HepG2 (cell line): ENCODE results near the gene FAM76A. TPM values are rescaled to one million over a fixed set of nuclear protein-coding genes. Genes with fewer than 3 reads are reported as not detected.

ENCODE experiments used
- ATAC-seq: fragments of 200-7000 bp; cut with Tn5 transposase; 3 replicates; pipeline ENCODE4 v1.9.1; 2020; ENCODE audit warnings: mild to moderate bottlenecking, moderate library complexity
- BruUV-seq: library from RNA; stranded (reverse); fragments of 400-500 nt; replicated peaks from 2 replicates; lab custom pipeline; 2021; lab: Mats Ljungman, UMichigan
- CTCF ChIA-PET: fragments of 300-600 bp; formaldehyde crosslinking; extraction: SDS; loops from one replicate; lab custom pipeline; 2021; ENCODE audit warnings: low total read pairs, inconsistent platforms, low intra/inter-chr PET ratio; lab: Yijun Ruan, JAX
- POLR2A ChIA-PET: fragments of 350-600 bp; sonication (Branson Sonifier 250); formaldehyde crosslinking; loops from one replicate; lab custom pipeline; 2020; ENCODE audit warnings: antibody characterized with exemption, inconsistent platforms; lab: Yijun Ruan, JAX
- DNase-seq: peaks from one replicate; pipeline ENCODE4 v3.0.0-alpha.2; 2015; ENCODE audit warnings: low spot score
- FAIRE-seq: peaks from 3 replicates; lab custom pipeline; 2011; peaks lifted over from hg19 to GRCh38; lab: Jason Lieb, UNC
- H2AFZ ChIP-seq: one replicate; pipeline ENCODE4 v1.6.1; 2011; ENCODE audit warnings: low read length, inconsistent platforms
- H3K27ac ChIP-seq: fragments of 300-600 bp; 3 replicates; pipeline ENCODE4 v1.8.0; 2011; ENCODE audit warnings: mixed run types, mild to moderate bottlenecking, mixed read lengths, low read length, inconsistent platforms; ENCODE audit not compliant: insufficient read depth; ENCODE audit errors: extremely low read length
- H3K27me3 ChIP-seq, 2 experiments: fragments of 200-600 bp in 1 of 2; 2 replicates in 1 of 2; 3 replicates in 1 of 2; pipeline versions ENCODE4 v1.6.0 to v1.8.0; 2011; ENCODE audit warnings: low read length in 2 of 2, mild to moderate bottlenecking in 2 of 2, moderate library complexity in 2 of 2, inconsistent platforms in 1 of 2; ENCODE audit not compliant: insufficient read depth in 2 of 2, control insufficient read depth in 1 of 2
- H3K36me3 ChIP-seq, 2 experiments: fragments of 200-600 bp in 1 of 2; replicated peaks in 1 of 2; 2 replicates in 1 of 2; 3 replicates in 1 of 2; pipeline versions ENCODE4 v1.5.1 to v1.8.0; 2011; ENCODE audit warnings: low read length in 2 of 2, inconsistent platforms in 1 of 2; ENCODE audit not compliant: insufficient read depth in 2 of 2, control insufficient read depth in 1 of 2
- H3K4me1 ChIP-seq: 2 replicates; pipeline ENCODE4 v1.5.1; 2012; ENCODE audit warnings: low read length, inconsistent platforms; ENCODE audit not compliant: insufficient read depth
- H3K4me2 ChIP-seq: 2 replicates; pipeline ENCODE4 v1.6.0; 2011; ENCODE audit warnings: low read depth, low read length, inconsistent platforms
- H3K4me3 ChIP-seq, 3 experiments: fragments of 200-600 bp in 1 of 3; sonication (generic), shearing (Covaris generic) in 1 of 3; replicated peaks in 1 of 3; 2 replicates each; pipeline ENCODE4 v1.5.1; 2011 to 2016; ENCODE audit warnings: low read length in 3 of 3, inconsistent platforms in 2 of 3, low read depth in 2 of 3, mild to moderate bottlenecking in 2 of 3, control low read depth in 1 of 3, mixed read lengths in 1 of 3; ENCODE audit not compliant: insufficient read depth in 1 of 3
- H3K79me2 ChIP-seq: one replicate; pipeline ENCODE4 v1.6.1; 2011; ENCODE audit warnings: low read length, inconsistent platforms; ENCODE audit not compliant: insufficient read depth
- H3K9ac ChIP-seq: 2 replicates; pipeline ENCODE4 v1.6.0; 2011; ENCODE audit warnings: mild to moderate bottlenecking, low read depth, low read length, inconsistent platforms; ENCODE audit not compliant: insufficient read depth
- H3K9me3 ChIP-seq: 2 replicates; pipeline ENCODE4 v1.5.1; 2012; ENCODE audit warnings: mild to moderate bottlenecking, low read length
- H4K20me1 ChIP-seq: 2 replicates; pipeline ENCODE4 v1.6.0; 2011; ENCODE audit warnings: inconsistent platforms, mild to moderate bottlenecking, low read length, moderate library complexity; ENCODE audit not compliant: insufficient read depth
- DNMT3B ChIP-seq: conservative IDR thresholded peaks from 2 replicates; pipeline ENCODE4 v1.6.1; 2016; ENCODE audit warnings: missing biosample characterization, control low read depth
- DPF2 ChIP-seq: sonication (generic); formaldehyde crosslinking; IDR thresholded peaks from 2 replicates; pipeline ENCODE4 v1.4.0; 2020; ENCODE audit warnings: mild to moderate bottlenecking, low read depth, missing genetic modification reagents, borderline replicate concordance
- ESRRA ChIP-seq: sonication (generic); formaldehyde crosslinking; IDR thresholded peaks from 2 replicates; pipeline ENCODE4 v1.5.1; 2020; ENCODE audit warnings: mild to moderate bottlenecking, low read depth, missing genetic modification reagents
- NR2F2 ChIP-seq: IDR thresholded peaks from 2 replicates; pipeline ENCODE4 v1.6.1; 2012; ENCODE audit warnings: low read depth, inconsistent platforms, borderline replicate concordance
- NR2F6 ChIP-seq, 2 experiments: IDR thresholded peaks; 2 replicates each; pipeline ENCODE4 v1.6.1; 2016; ENCODE audit warnings: antibody characterized with exemption in 1 of 2, mild to moderate bottlenecking in 1 of 2
- SMARCC2 ChIP-seq: fragments of 450-650 bp; IDR thresholded peaks from 2 replicates; pipeline ENCODE4 v1.6.1; 2017; ENCODE audit warnings: antibody characterized with exemption, mild to moderate bottlenecking
- TOE1 ChIP-seq: sonication (generic); formaldehyde crosslinking; IDR thresholded peaks from 2 replicates; pipeline ENCODE4 v1.4.0; 2020; ENCODE audit warnings: mild to moderate bottlenecking, missing genetic modification reagents
- WIZ ChIP-seq: sonication (generic); formaldehyde crosslinking; IDR thresholded peaks from 2 replicates; pipeline ENCODE4 v1.5.1; 2020; ENCODE audit warnings: mild to moderate bottlenecking, missing genetic modification reagents
- ZBTB34 ChIP-seq: sonication (generic); formaldehyde crosslinking; IDR thresholded peaks from 2 replicates; pipeline ENCODE4 v1.8.0; 2022; ENCODE audit warnings: mild to moderate bottlenecking, missing genetic modification reagents
- ZBTB44 ChIP-seq: sonication (generic); formaldehyde crosslinking; IDR thresholded peaks from 2 replicates; pipeline ENCODE4 v1.4.0; 2020; ENCODE audit warnings: missing genetic modification reagents
- ZMAT3 ChIP-seq: sonication (generic); formaldehyde crosslinking; conservative IDR thresholded peaks from 2 replicates; pipeline ENCODE4 v1.7.0; 2021; ENCODE audit warnings: missing genetic modification reagents
- ZNF329 ChIP-seq: sonication (generic); formaldehyde crosslinking; IDR thresholded peaks from 2 replicates; pipeline ENCODE4 v1.9.0; 2021; ENCODE audit warnings: low read depth, mild to moderate bottlenecking, missing genetic modification reagents
- ZNF570 ChIP-seq: sonication (generic); formaldehyde crosslinking; IDR thresholded peaks from 2 replicates; pipeline ENCODE4 v1.4.0; 2020; ENCODE audit warnings: mild to moderate bottlenecking, missing genetic modification reagents, borderline replicate concordance
- ZNF792 ChIP-seq: IDR thresholded peaks from 2 replicates; pipeline ENCODE4 v1.6.1; 2016
- WGBS: methylation state at CpG from one replicate; pipeline ENCODE4 v1.1.6; 2017; ENCODE audit warnings: low lambda C conversion rate; 5-methylcytosine and 5-hydroxymethylcytosine counted together
- in situ Hi-C: cut with HindIII; loops from 2 replicates; pipeline ENCODE4 v1.10.0; 2017; ENCODE audit warnings: low pct_unique_long_range_greater_than_20kb; ENCODE audit not compliant: extremely low pct_ligation_motif_present
- intact Hi-C: fragments of 100-400 bp; cut with micrococcal nuclease; formaldehyde crosslinking; loops from one replicate; pipeline ENCODE4 v1.10.0; 2022; ENCODE audit not compliant: unreplicated experiment
- polyA plus RNA-seq, 8 experiments: library from polyadenylated mRNA; depleted of rRNA in 3 of 8; stranded (reverse) in 7 of 8; unstranded in 1 of 8; fragments of >200 nt; fragmentation: Illumina TruSeq in 4 of 8; extraction: Trizol in 4 of 8; gene quantifications; 2 replicates each; pipeline versions ENCODE4 v1.2.1 to v1.2.3, GENCODE V29; 2011 to 2016; ENCODE audit warnings: low read depth in 4 of 8, missing spikeins in 1 of 8, mixed read lengths in 1 of 8; ENCODE audit not compliant: insufficient read depth in 1 of 8
- total RNA-seq, 5 experiments: library from RNA; depleted of rRNA; stranded (reverse); fragments of >200 nt; fragmentation: Illumina TruSeq; extraction: Trizol; gene quantifications; 2 replicates each; pipeline ENCODE4 v1.2.3, GENCODE V29; 2016; ENCODE audit warnings: low read depth in 1 of 5
- TF ChIP-seq, protein P1 (sequence below): sonication (generic); formaldehyde crosslinking; IDR thresholded peaks from 2 replicates; pipeline ENCODE4 v1.4.0; 2020; ENCODE audit warnings: missing genetic modification reagents, borderline replicate concordance
- TF ChIP-seq, protein P2 (sequence below), 2 experiments: IDR thresholded peaks; 2 replicates each; pipeline ENCODE4 v1.6.1; 2011 to 2012; ENCODE audit warnings: low read length in 2 of 2, borderline replicate concordance in 1 of 2, low read depth in 1 of 2, mild to moderate bottlenecking in 1 of 2, moderate library complexity in 1 of 2

The FAM76A gene
- total and polyA plus RNA-seq, 2 of the 13 experiments (the other 11 are each of a cell fraction or from before 2014, with no cell fraction given), result 4.2 to 15.7 TPM

DNA sequence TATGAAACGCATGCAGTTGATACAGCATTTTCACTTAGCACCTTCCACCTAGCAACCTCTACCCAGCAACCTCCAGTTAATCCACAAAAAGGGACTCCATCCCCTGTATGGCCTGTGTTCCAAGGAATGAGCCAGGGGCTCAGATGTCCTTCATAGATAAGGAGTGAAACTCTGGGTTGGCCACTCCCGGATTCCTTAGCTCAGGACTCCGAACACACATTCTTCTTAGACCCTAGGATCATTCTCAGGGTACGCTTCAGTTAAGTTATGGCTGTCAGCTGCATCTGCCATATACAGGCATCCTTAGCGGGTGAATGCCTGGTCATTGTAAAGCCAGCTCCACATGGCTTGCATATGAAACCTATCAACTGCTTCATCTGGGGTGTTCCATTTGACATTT is 37.9 kb upstream of the FAM76A start:
- BruUV-seq, result no TSS peak
- no peak for FAIRE-seq
- intact Hi-C loops, result no loop called here

More for the DNA sequence above, 37.9 kb upstream of the FAM76A start:
- in situ Hi-C loops, result no loop called here
- Histone ChIP-seq H3K9ac (no peak overlapping the region), H3K4me3 (no peak overlapping the region), H3K27me3 (peaks cover 4 to 36% of the 10 kb centered on the region in 2 experiments; a peak in 4 of 5 replicates), H4K20me1 (no peaks in the 10 kb centered on the region), H3K27ac (no peak overlapping the region), H3K36me3 (no peaks in the 10 kb centered on the region), H3K4me2 (no peak overlapping the region), H3K4me1 (peaks cover 37% of the 10 kb centered on the region), H2AFZ (no peak overlapping the region), H3K79me2 (no peaks in the 10 kb centered on the region), H3K9me3 (no peaks in the 10 kb centered on the region)
- TF ChIP-seq ZBTB34 (no peak), ZNF792 (CRISPR knock-in tag) (no peak), WIZ (no peak), NR2F2 (no peak), ZMAT3 (CRISPR knock-in tag) (no peak), ZBTB44 (no peak), DNMT3B (CRISPR knock-in tag) (no peak), ESRRA (no peak), ZNF329 (CRISPR knock-in tag) (no peak), TOE1 (CRISPR knock-in tag) (no peak), DPF2 (CRISPR knock-in tag) (no peak), ZNF570 (CRISPR knock-in tag) (no peak), NR2F6 (IDR thresholded peaks at IDR 0.05) (no peak), NR2F6 (CRISPR knock-in tag; IDR thresholded peaks at IDR 0.05) (no peak), SMARCC2 (no peak)
- TF ChIP-seq, protein P1, sequence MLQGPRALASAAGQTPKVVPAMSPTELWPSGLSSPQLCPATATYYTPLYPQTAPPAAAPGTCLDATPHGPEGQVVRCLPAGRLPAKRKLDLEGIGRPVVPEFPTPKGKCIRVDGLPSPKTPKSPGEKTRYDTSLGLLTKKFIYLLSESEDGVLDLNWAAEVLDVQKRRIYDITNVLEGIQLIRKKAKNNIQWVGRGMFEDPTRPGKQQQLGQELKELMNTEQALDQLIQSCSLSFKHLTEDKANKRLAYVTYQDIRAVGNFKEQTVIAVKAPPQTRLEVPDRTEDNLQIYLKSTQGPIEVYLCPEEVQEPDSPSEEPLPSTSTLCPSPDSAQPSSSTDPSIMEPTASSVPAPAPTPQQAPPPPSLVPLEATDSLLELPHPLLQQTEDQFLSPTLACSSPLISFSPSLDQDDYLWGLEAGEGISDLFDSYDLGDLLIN (CRISPR knock-in tag), result no peak
- TF ChIP-seq, protein P2, sequence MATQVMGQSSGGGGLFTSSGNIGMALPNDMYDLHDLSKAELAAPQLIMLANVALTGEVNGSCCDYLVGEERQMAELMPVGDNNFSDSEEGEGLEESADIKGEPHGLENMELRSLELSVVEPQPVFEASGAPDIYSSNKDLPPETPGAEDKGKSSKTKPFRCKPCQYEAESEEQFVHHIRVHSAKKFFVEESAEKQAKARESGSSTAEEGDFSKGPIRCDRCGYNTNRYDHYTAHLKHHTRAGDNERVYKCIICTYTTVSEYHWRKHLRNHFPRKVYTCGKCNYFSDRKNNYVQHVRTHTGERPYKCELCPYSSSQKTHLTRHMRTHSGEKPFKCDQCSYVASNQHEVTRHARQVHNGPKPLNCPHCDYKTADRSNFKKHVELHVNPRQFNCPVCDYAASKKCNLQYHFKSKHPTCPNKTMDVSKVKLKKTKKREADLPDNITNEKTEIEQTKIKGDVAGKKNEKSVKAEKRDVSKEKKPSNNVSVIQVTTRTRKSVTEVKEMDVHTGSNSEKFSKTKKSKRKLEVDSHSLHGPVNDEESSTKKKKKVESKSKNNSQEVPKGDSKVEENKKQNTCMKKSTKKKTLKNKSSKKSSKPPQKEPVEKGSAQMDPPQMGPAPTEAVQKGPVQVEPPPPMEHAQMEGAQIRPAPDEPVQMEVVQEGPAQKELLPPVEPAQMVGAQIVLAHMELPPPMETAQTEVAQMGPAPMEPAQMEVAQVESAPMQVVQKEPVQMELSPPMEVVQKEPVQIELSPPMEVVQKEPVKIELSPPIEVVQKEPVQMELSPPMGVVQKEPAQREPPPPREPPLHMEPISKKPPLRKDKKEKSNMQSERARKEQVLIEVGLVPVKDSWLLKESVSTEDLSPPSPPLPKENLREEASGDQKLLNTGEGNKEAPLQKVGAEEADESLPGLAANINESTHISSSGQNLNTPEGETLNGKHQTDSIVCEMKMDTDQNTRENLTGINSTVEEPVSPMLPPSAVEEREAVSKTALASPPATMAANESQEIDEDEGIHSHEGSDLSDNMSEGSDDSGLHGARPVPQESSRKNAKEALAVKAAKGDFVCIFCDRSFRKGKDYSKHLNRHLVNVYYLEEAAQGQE (IDR thresholded peaks at IDR 0.05; ENCODE audit: borderline replicate concordance in 1 of 2, low read depth in 1 of 2, low read length in 2 of 2), result no peak
- DNase-seq (no peak), ATAC-seq (no peak)
- CTCF ChIA-PET, result no interaction called here
- WGBS, result 56% methylated on average over 5 of the region's 5 CpGs
- POLR2A ChIA-PET, result interaction anchor here (1.0 kb wide), 1 partner anchor 16 kb away, joined by 3 read pairs; the partner anchor contains the start of gene IFI6
